ENCODE data around the gene C1orf53. TPM values are rescaled to one million over a fixed set of nuclear protein-coding genes. Genes with fewer than 3 reads are reported as not detected.
"Not testable (repeated sequence)": the region's sequence is repeated elsewhere in the genome, so short reads cannot be mapped to it uniquely, and the experiment has no call there.

Gene C1orf53
- total RNA-seq, 2 experiments from 2014 or later = 1.2 to 2.0 TPM

- no peak for DNase-seq
- H3K27me3 Mint-ChIP-seq = peaks cover 19% of the 10 kb centered on the region
- H3K4me1 Mint-ChIP-seq = no peaks in the 10 kb centered on the region
- no peak overlapping the region for H3K27ac Mint-ChIP-seq
- no peaks in the 10 kb centered on the region for H3K9me3 Mint-ChIP-seq
- ChIA-PET POLR2A (no interaction called here), CTCF (interaction anchor here (1.1 kb wide), 1 partner anchor 10 kb away, joined by 3 read pairs; no protein-coding TSS in a partner anchor)
- no peaks in the 10 kb centered on the region for H3K36me3 Mint-ChIP-seq (ENCODE audit: low read depth)
- H3K4me3 Mint-ChIP-seq = no peak overlapping the region
These were observed 35.0 kb downstream of the C1orf53 start for GRCh38 chr1:197937381-197937780.

GRCh38 chr1:197937892-197938291 lies 35.5 kb downstream of the C1orf53 start:
- Mint-ChIP-seq H3K4me3 (no peak overlapping the region), H3K27me3 (peaks cover 17% of the 10 kb centered on the region), H3K4me1 (no peaks in the 10 kb centered on the region), H3K27ac (no peak overlapping the region), H3K36me3 (ENCODE audit: low read depth) (no peaks in the 10 kb centered on the region), H3K9me3 (no peaks in the 10 kb centered on the region)
- CTCF ChIA-PET = interaction anchor here (1.1 kb wide), 1 partner anchor 11 kb away, joined by 3 read pairs; no protein-coding TSS in a partner anchor
- POLR2A ChIA-PET = no interaction called here
- no peak for DNase-seq

- POLR2A ChIA-PET; H3K4me1 Mint-ChIP-seq; DNase-seq; H3K27ac Mint-ChIP-seq; H3K9me3 Mint-ChIP-seq; H3K4me3 Mint-ChIP-seq; H3K36me3 Mint-ChIP-seq (ENCODE audit: low read depth); H3K27me3 Mint-ChIP-seq: not testable (repeated sequence)
- CTCF ChIA-PET = interaction anchor here (0.6 kb wide), 1 partner anchor 225 kb away, joined by 3 read pairs; no protein-coding TSS in a partner anchor
These were observed 36.9 kb downstream of the C1orf53 start for GRCh38 chr1:197939159-197939980.

GRCh38 chr1:197942042-197942441 lies 39.6 kb downstream of the C1orf53 start:
- no peaks in the 10 kb centered on the region for H3K36me3 Mint-ChIP-seq (ENCODE audit: low read depth)
- H3K9me3 Mint-ChIP-seq = peaks cover 4% of the 10 kb centered on the region
- no peak for DNase-seq
- ChIA-PET CTCF (interaction anchor here (0.6 kb wide), 1 partner anchor 150 kb away, joined by 3 read pairs; no protein-coding TSS in a partner anchor), POLR2A (no interaction called here)
- H3K4me1 Mint-ChIP-seq = no peaks in the 10 kb centered on the region
- no peak overlapping the region for H3K4me3 Mint-ChIP-seq
- no peak overlapping the region for H3K27ac Mint-ChIP-seq
- H3K27me3 Mint-ChIP-seq = peaks cover 4% of the 10 kb centered on the region

GRCh38 chr1:197944485-197944884 lies 42.1 kb downstream of the C1orf53 start:
- CTCF ChIA-PET = no interaction called here
- Mint-ChIP-seq H3K36me3 (ENCODE audit: low read depth) (no peaks in the 10 kb centered on the region), H3K4me1 (peaks cover 15% of the 10 kb centered on the region), H3K4me3 (no peak overlapping the region), H3K9me3 (peaks cover 4% of the 10 kb centered on the region), H3K27me3 (no peaks in the 10 kb centered on the region), H3K27ac (no peak overlapping the region)
- no peak for DNase-seq
- POLR2A ChIA-PET = interaction anchor here (0.5 kb wide), 1 partner anchor 16 kb away, joined by 3 read pairs; no protein-coding TSS in a partner anchor

GRCh38 chr1:197948926-197949899 lies 46.8 kb downstream of the C1orf53 start:
- CTCF ChIA-PET = no interaction called here
- Mint-ChIP-seq H3K4me1 (peaks cover 24% of the 10 kb centered on the region), H3K9me3 (peaks cover 8% of the 10 kb centered on the region), H3K36me3 (ENCODE audit: low read depth) (peaks cover 6% of the 10 kb centered on the region), H3K27ac (peak overlapping the region; percentile 67), H3K27me3 (no peaks in the 10 kb centered on the region), H3K4me3 (peak overlapping the region; percentile 10)
- POLR2A ChIA-PET = no interaction called here
- DNase-seq = no peak

- H3K4me3 Mint-ChIP-seq = no peak overlapping the region
- H3K36me3 Mint-ChIP-seq (ENCODE audit: low read depth) = peaks cover 6% of the 10 kb centered on the region
- no peak for DNase-seq
- peaks cover 25% of the 10 kb centered on the region for H3K4me1 Mint-ChIP-seq
- H3K9me3 Mint-ChIP-seq = peaks cover 4% of the 10 kb centered on the region
- POLR2A ChIA-PET = no interaction called here
- H3K27me3 Mint-ChIP-seq = no peaks in the 10 kb centered on the region
- CTCF ChIA-PET = no interaction called here
- no peak overlapping the region for H3K27ac Mint-ChIP-seq
These were observed 48.7 kb downstream of the C1orf53 start for GRCh38 chr1:197951089-197951488.

- peaks cover 4% of the 10 kb centered on the region for H3K9me3 Mint-ChIP-seq
- peaks cover 6% of the 10 kb centered on the region for H3K36me3 Mint-ChIP-seq (ENCODE audit: low read depth)
- H3K4me3 Mint-ChIP-seq = no peak overlapping the region
- DNase-seq = no peak
- H3K27me3 Mint-ChIP-seq = no peaks in the 10 kb centered on the region
- ChIA-PET CTCF (no interaction called here), POLR2A (no interaction called here)
- H3K4me1 Mint-ChIP-seq = peaks cover 25% of the 10 kb centered on the region
- no peak overlapping the region for H3K27ac Mint-ChIP-seq
These were observed 49.3 kb downstream of the C1orf53 start for GRCh38 chr1:197951617-197952175.

GRCh38 chr1:197953472-197953871 lies 51.0 kb downstream of the C1orf53 start:
- H3K36me3 Mint-ChIP-seq (ENCODE audit: low read depth); H3K4me3 Mint-ChIP-seq; DNase-seq; H3K27me3 Mint-ChIP-seq; POLR2A ChIA-PET; H3K27ac Mint-ChIP-seq; H3K9me3 Mint-ChIP-seq: not testable (repeated sequence)
- peaks cover 20% of the 10 kb centered on the region for H3K4me1 Mint-ChIP-seq
- CTCF ChIA-PET = interaction anchor here (1.3 kb wide), 1 partner anchor 90 kb away, joined by 3 read pairs; no protein-coding TSS in a partner anchor

GRCh38 chr1:197954718-197955418 lies 52.4 kb downstream of the C1orf53 start:
- DNase-seq = no peak
- no peak overlapping the region for H3K27ac Mint-ChIP-seq
- H3K36me3 Mint-ChIP-seq (ENCODE audit: low read depth) = peaks cover 4% of the 10 kb centered on the region
- ChIA-PET POLR2A (no interaction called here), CTCF (interaction anchor here (1.3 kb wide), 1 partner anchor 88 kb away, joined by 3 read pairs; no protein-coding TSS in a partner anchor)
- peaks cover 6% of the 10 kb centered on the region for H3K4me1 Mint-ChIP-seq
- H3K4me3 Mint-ChIP-seq = no peak overlapping the region
- H3K9me3 Mint-ChIP-seq = peaks cover 4% of the 10 kb centered on the region
- H3K27me3 Mint-ChIP-seq = peaks cover 3% of the 10 kb centered on the region

- ChIA-PET CTCF (no interaction called here), POLR2A (no interaction called here)
- Mint-ChIP-seq H3K4me3 (no peak overlapping the region), H3K27ac (no peak overlapping the region), H3K27me3 (peaks cover 6% of the 10 kb centered on the region), H3K36me3 (ENCODE audit: low read depth) (peaks cover 2% of the 10 kb centered on the region), H3K4me1 (peaks cover 3% of the 10 kb centered on the region), H3K9me3 (peaks cover 3% of the 10 kb centered on the region)
- DNase-seq = no peak
These were observed 53.3 kb downstream of the C1orf53 start for GRCh38 chr1:197955486-197956394.
